Left kidney (tissue), 2 donors: ENCODE measurements around the gene ENTREP3. TPM values are rescaled to one million over a fixed set of nuclear protein-coding genes. Genes with fewer than 3 reads are reported as not detected.

ENCODE experiments used
- DNase-seq: peaks from one replicate; pipeline ENCODE4 v3.0.0-alpha.2; 2013
- polyA plus RNA-seq: library from polyadenylated mRNA; unstranded; fragments of 120-200 nt; gene quantifications from one replicate; pipeline ENCODE4 v1.2.1, GENCODE V29; 2013; ENCODE audit not compliant: insufficient read length

Gene ENTREP3
- polyA plus RNA-seq, 1 donor: 23.6 TPM

- DNase-seq: no peak
Measured at GRCh38 chr1:155199792-155200191, 55.5 kb downstream of the ENTREP3 start.

- no peak for DNase-seq
Measured at GRCh38 chr1:155198547-155198906, 56.8 kb downstream of the ENTREP3 start.

- no peak for DNase-seq
Measured at GRCh38 chr1:155197901-155198546, 57.3 kb downstream of the ENTREP3 start.

Other genes starting within 250 kb of the ENTREP3 start
- 2.5 TPM for gene DCST2, start 221.7 kb downstream of the ENTREP3 start, polyA plus RNA-seq
- gene DCST1, start 221.7 kb downstream of the ENTREP3 start, polyA plus RNA-seq: 0.58 TPM
- 41.9 TPM for gene ADAM15, start 204.2 kb downstream of the ENTREP3 start, polyA plus RNA-seq
- gene EFNA4, start 191.7 kb downstream of the ENTREP3 start, polyA plus RNA-seq: 20.2 TPM
- 6.1 TPM for gene EFNA3, start 176.6 kb downstream of the ENTREP3 start, polyA plus RNA-seq
- 56.0 TPM for gene EFNA1, start 127.6 kb downstream of the ENTREP3 start, polyA plus RNA-seq
- 57.8 TPM for gene SLC50A1, start 119.6 kb downstream of the ENTREP3 start, polyA plus RNA-seq
- 26.9 TPM for gene DPM3, start 115.0 kb downstream of the ENTREP3 start, polyA plus RNA-seq
- 134 TPM for gene KRTCAP2, start 82.2 kb downstream of the ENTREP3 start, polyA plus RNA-seq
- gene TRIM46, start 81.6 kb downstream of the ENTREP3 start, polyA plus RNA-seq: 4.4 TPM
- 49.6 TPM for gene THBS3, start 47.6 kb downstream of the ENTREP3 start, polyA plus RNA-seq
- gene MTX1, start 46.8 kb downstream of the ENTREP3 start, polyA plus RNA-seq: 40.7 TPM
- gene SCAMP3, start 6.9 kb upstream of the ENTREP3 start, polyA plus RNA-seq: 55.7 TPM
- 87.6 TPM for gene CLK2, start 18.0 kb upstream of the ENTREP3 start, polyA plus RNA-seq
- gene HCN3, start 22.0 kb upstream of the ENTREP3 start, polyA plus RNA-seq: 13.9 TPM
- 7.6 TPM for gene PKLR, start 46.0 kb upstream of the ENTREP3 start, polyA plus RNA-seq
- 179 TPM for gene FDPS, start 53.4 kb upstream of the ENTREP3 start, polyA plus RNA-seq
- gene RUSC1, start 65.4 kb upstream of the ENTREP3 start, polyA plus RNA-seq: 34.3 TPM